Suppressor macrophage treated with lipopolysaccharide for 4 hours (primary cell): ENCODE measurements around the gene HSP90AB1.
A peak's percentile ranks its signal among the peaks of the same experiment; 100 is the strongest.

Source experiments
- DNase-seq: peaks from one replicate; pipeline ENCODE4 v3.0.0-alpha.2; 2020

HSP90AB1 gene

GRCh38 chr6:44292661-44293365, 45.9 kb downstream of the HSP90AB1 start:
- DNase-seq: no peak

DNA sequence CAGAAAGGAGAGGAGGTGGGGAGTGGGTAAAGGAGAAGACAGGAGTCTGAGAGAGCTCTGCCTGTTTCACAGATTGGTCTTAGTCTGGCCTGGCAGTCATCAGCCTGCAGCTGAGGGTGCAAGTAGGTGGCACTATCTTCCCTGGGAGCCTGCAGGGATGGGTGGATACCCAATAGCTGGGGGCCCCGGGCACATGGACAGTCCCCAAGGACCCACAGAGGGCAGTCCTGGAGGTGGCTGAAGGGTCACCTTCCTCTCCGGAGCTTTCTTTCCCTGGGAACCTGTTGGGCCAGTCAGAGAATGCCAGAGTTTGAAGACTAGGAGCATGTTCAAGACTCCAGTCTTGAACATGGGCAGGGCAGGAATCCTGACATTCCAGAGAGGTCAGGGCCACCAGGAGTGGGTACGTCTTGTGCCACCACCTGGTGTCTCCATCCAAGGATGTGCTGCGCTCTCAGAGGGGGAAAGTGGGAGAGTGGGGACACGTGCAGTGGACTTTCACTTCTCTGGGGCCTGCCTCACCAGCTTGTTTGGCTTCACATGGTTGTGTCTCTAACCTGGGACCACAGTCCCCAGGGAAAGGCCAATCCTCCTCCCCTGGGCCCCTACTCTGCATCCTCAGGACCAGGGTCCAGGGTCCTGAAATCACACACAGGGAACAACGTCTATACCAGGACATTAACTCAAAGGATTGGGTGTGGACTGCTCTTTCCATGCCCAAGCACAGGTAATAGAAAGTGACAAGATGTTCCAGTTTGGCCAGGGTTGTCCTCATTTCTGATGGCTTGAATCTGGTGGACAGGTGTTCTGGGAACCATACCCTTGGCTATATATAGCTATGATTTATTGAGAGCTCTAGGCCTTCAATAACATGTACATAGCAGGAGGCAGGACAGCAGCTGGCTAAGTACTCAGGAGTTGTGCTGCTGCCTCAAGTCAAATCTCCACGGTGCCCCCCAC, 48.2 kb downstream of the HSP90AB1 start:
- DNase-seq: no peak

DNA sequence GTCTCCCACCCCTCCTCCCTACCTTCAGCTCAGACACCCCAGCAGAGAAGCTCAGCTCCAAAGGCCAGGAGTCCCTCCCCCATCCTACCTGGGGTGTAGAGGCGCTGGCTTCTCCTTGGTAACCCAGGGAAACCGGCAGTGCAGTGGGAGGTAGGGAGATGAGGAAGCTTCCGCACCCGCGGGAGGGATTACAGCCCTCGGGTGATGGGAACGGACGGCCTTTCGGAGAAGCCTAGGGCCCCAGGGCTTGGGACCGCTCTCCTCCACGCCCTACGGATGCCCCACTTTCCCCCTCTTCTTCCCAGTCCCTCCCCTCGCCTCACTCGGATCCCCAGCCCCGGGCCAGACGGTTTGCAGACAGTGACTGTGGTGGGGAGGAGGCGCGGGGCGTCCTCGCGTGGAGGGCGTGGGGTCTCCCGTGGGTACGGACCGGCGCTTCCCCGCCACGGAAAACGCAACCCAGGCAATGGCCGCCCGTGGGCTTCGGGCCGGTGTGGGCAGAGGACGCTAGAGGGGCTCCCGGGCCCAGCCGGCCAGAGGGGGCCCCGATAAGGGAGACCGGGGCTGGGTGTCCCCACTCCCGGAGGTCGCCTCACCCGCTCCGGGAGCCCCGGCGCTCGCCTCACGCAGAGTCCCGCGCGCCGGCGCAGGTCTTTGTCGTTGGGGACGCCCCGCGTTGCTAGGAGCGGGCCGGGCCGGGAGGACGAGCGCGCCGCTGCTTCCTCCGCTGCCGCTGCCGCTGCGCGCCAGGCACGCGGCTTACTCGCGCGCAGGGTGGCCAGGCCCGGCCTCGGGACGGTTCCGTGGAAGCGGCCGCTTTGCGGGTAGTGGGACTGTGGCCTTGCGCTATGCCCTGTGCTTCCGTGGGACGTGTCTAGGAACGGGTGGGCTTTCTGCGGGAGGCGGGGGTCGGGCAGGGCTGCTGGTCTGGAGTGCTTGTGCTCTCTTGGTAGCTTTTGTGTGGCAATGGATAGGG, 50.5 kb downstream of the HSP90AB1 start:
- DNase-seq: peak; percentile 38

GRCh38 chr6:44298055-44298803, 51.3 kb downstream of the HSP90AB1 start:
- DNase-seq: no peak

GRCh38 chr6:44298864-44299263, 52.0 kb downstream of the HSP90AB1 start:
- DNase-seq: no peak

DNA sequence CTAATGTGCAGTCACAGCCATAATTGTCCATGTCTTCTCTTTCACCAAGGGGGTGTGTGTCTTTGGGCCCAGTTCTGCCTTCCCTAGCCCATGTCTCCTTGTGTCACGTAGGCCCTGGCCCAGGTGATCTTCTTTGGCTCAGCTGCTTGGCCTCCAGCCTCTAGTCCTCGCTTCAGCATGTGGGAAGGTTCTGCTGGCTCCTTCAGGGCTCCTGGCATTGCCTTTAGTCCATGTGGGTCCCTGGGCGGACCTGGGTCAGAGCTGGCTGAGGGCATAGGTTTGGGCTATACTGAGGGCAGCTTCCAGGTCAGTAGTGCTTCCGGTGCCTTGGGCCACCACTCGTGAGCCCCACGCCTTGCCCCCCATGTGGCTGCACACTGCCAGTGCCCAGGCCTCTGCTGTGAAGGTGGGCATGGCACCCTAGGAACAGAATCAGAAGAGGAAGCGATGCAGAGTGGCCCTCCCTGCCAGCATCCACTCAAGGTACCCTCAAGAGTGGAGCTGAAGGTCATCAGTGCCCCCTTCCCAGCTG, 53.5 kb downstream of the HSP90AB1 start:
- no peak for DNase-seq

- no peak for DNase-seq
These were observed 54.2 kb downstream of the HSP90AB1 start for GRCh38 chr6:44301106-44301505.

DNA sequence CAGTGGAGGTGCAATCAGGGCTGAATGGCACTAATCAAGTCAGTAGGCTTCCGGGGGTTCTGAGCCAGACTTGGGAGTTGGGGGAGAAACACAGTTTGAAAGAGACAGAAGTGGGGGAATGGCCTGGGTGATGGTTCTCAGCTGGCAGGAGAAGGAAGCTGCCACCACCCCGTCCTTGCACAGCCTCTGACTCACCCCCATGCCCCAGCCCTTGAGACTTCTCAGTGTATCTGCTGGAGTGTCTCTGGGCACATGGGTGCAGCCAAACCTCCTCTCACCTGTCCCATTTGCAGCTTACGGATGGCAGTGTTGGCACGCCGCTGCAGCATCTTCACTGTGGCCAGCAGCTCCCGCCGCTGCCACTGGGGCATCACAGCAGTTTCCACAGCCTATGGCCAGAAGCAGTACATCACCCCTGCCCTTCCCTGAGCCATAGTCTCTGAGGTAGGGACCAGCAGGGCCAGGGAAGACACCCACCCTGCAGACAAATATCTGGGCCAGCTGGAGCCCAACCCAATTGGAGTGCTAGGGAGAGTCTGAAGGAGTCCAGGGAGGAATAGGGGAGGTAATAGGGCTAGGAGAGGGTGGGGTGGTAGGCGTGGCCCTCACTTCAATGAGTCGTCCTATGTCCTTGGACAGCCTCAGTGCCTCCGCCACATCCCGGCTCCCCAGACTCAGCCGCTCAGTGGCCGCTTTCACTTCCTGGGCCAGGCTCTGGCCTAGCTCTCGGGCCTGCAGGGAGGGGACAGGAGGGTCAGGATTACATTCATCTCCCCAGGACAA, 55.1 kb downstream of the HSP90AB1 start:
- no peak for DNase-seq

- no peak for DNase-seq
These were observed 56.0 kb downstream of the HSP90AB1 start for GRCh38 chr6:44302856-44303255.
